ENCODE measurements around the gene TRIP4. TPM values are rescaled to one million over a fixed set of nuclear protein-coding genes. Genes with fewer than 3 reads are reported as not detected.

Gene TRIP4
- total RNA-seq, 1 experiment from 2014 or later: 18.3 TPM

DNA sequence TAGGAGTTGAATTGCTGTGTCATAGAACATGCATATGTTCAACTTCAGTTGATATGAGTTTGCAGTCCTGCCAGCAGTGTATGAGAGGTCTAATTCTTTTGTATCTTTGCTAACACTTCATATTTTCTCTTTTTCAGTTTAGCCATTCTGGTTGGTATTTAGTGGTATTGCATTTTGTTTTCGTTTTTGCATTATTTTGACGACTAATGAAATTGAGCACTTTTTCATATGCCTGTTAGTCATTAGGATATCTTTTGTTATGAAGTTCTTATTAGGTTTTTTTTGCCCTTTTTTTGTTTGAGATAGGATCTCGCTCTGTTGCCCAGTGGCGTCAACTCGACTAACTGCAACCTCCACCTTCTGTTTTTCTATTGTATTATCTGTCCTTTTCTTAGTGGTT, 9.2 kb downstream of the TRIP4 start:
- CTCF ChIA-PET: no interaction called here

More for the DNA sequence above, 9.2 kb downstream of the TRIP4 start:
- DNase-seq (ENCODE audit: low read depth, low spot score) (no peak), ATAC-seq (no peak)
- intact Hi-C loops (cut with micrococcal nuclease): no loop called here
- Histone ChIP-seq H4K20me1 (ENCODE audit: insufficient read depth) (no peaks in the 10 kb centered on the region), H2AFZ (ENCODE audit: low read depth, low read length, poor library complexity, severe bottlenecking) (no peak overlapping the region), H3K36me3 (ENCODE audit: control insufficient read depth in 1 of 2, insufficient read depth in 2 of 2, low read length in 2 of 2) (peaks cover 12 to 44% of the 10 kb centered on the region in 2 experiments), H3K4me3 (replicated peaks in 1 of 2; ENCODE audit: low read depth in 1 of 2, low read length in 2 of 2) (no peak overlapping the region), H3K79me2 (ENCODE audit: insufficient read depth, low read length) (no peaks in the 10 kb centered on the region), H3K27me3 (ENCODE audit: insufficient read depth, low read length) (no peaks in the 10 kb centered on the region), H3K9ac (ENCODE audit: low read length) (no peak overlapping the region), H3K4me1 (ENCODE audit: control insufficient read depth in 1 of 2, insufficient read depth in 2 of 2, low read length in 2 of 2) (no peaks in the 10 kb centered on the region), H3K9me2 (ENCODE audit: insufficient read depth) (no peaks in the 10 kb centered on the region), H3K27ac (ENCODE audit: low read depth, low read length) (no peak overlapping the region), H3K4me2 (ENCODE audit: low read length) (no peak overlapping the region), H3K9me3 (ENCODE audit: control insufficient read depth in 1 of 2, insufficient read depth in 1 of 2, low read depth in 1 of 2, low read length in 2 of 2) (no peaks in the 10 kb centered on the region)
- RAD21 ChIA-PET (ENCODE audit: low non-redundant PET in 1 of 2, low total read pairs in 2 of 2, uncharacterized antibody in 2 of 2, unreplicated experiment in 2 of 2): no interaction called here
- POLR2A ChIA-PET: no interaction called here
- no TSS peak for BruUV-seq (replicated peaks)
- TF ChIP-seq ATF3 (IDR thresholded peaks at IDR 0.05) (no peak), CTCF (IDR thresholded peaks at IDR 0.05 in 2 of 3, conservative IDR thresholded peaks at IDR 0.05 in 1 of 3; ENCODE audit: borderline replicate concordance in 1 of 3, insufficient read depth in 1 of 3, low read depth in 2 of 3, low read length in 2 of 3) (no peak), TCF7L2 (IDR thresholded peaks at IDR 0.05; ENCODE audit: borderline replicate concordance, extremely low read depth, insufficient read depth, insufficient read length) (no peak)

All from HCT116 (cell line).